Activated naive CD8-positive, alpha-beta T cell treated with anti-CD3 and anti-CD28 coated beads, Interleukin-2, amount 10 ng/mL, durations not matched to agents 7 days and 5 days (primary cell): ENCODE results near the gene PIK3CD. TPM values are rescaled to one million over a fixed set of nuclear protein-coding genes. Genes with fewer than 3 reads are reported as not detected.

Source experiments
- ATAC-seq: fragments of 150-1000 bp; cut with Tn5 transposase; one replicate; pipeline ENCODE4 v1.10.0; 2021; ENCODE audit warnings: low read depth, moderate library complexity
- POLR2A ChIA-PET: fragments of 350-600 bp; sonication (Branson Sonifier 250); formaldehyde crosslinking; loops from one replicate; lab custom pipeline; 2021; ENCODE audit warnings: antibody characterized with exemption; lab: Charles Lee
- DNase-seq: peaks from one replicate; pipeline ENCODE4 v3.0.0; 2021
- H3K27ac Mint-ChIP-seq: one replicate; pipeline ENCODE4 v1.8.0; 2022; ENCODE audit warnings: mild to moderate bottlenecking, mixed read lengths
- H3K27me3 Mint-ChIP-seq: one replicate; pipeline ENCODE4 v1.8.0; 2022; ENCODE audit warnings: mild to moderate bottlenecking, moderate library complexity, mixed read lengths
- H3K36me3 Mint-ChIP-seq: one replicate; pipeline ENCODE4 v1.8.0; 2021; ENCODE audit warnings: mild to moderate bottlenecking, mixed read lengths
- H3K4me1 Mint-ChIP-seq: one replicate; pipeline ENCODE4 v1.8.0; 2021; ENCODE audit warnings: mixed read lengths
- H3K4me3 Mint-ChIP-seq: one replicate; pipeline ENCODE4 v1.8.0; 2022; ENCODE audit warnings: mild to moderate bottlenecking, moderate library complexity, mixed read lengths
- H3K9me3 Mint-ChIP-seq: one replicate; pipeline ENCODE4 v1.8.0; 2021; ENCODE audit warnings: mixed read lengths
- total RNA-seq, 2 experiments: library from RNA; stranded (reverse); gene quantifications; one replicate each; pipeline ENCODE4 v1.2.3, GENCODE V29; 2021

The PIK3CD gene
- total RNA-seq, 2 experiments from 2014 or later: 250 TPM

DNA sequence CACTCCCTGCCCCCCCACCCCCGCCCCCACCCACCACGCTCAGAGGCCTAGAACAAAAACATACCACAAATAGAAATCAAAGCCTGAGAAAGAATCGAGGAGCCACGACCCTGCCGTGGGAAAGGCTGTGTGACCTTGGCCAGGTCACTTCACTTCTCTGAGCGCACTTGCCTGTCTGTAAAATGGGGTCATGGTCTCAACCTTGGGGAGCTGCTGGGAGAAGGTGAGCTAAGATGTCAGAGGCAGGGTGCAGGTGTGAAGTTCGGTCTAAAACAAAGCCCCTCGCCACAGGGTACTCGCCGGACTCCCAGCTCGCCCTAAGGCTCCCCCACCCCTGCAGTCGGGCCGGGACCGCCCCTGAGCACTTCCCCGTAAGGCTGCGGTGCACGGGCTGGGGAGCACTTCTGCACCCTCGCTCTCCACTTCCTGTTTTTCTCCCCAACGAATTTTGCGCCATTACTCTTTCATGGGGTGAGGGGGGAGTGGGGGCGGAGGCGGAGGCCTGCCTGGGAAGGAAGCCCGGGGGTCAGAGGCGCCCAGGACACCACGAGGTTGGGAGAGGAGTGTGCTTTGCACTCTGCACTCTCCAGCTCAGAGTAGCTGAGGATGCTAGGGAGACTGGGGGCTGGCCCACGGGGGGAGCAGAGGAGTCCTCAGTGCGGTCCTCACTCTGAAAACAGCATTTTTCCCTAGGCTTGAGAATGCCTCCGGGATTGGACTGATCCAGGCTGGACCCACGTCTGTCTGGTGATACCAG is 21.9 kb upstream of the PIK3CD start:
- DNase-seq (peak; percentile 85), ATAC-seq (peak; percentile 48)
- H3K9me3 Mint-ChIP-seq: no peaks in the 10 kb centered on the region
- H3K36me3 Mint-ChIP-seq: peaks cover 40% of the 10 kb centered on the region
- H3K4me3 Mint-ChIP-seq: peak overlapping the region; percentile 92
- H3K27ac Mint-ChIP-seq: peak overlapping the region; percentile 97
- POLR2A ChIA-PET: interaction anchor here (0.5 to 22.8 kb wide), 19 partner anchors 12 to 488 kb away, joined by 3 to 623 read pairs (median 5); partner anchors contain the start of gene PIK3CD
- H3K4me1 Mint-ChIP-seq: peaks cover 46% of the 10 kb centered on the region
- H3K27me3 Mint-ChIP-seq: no peaks in the 10 kb centered on the region

DNA sequence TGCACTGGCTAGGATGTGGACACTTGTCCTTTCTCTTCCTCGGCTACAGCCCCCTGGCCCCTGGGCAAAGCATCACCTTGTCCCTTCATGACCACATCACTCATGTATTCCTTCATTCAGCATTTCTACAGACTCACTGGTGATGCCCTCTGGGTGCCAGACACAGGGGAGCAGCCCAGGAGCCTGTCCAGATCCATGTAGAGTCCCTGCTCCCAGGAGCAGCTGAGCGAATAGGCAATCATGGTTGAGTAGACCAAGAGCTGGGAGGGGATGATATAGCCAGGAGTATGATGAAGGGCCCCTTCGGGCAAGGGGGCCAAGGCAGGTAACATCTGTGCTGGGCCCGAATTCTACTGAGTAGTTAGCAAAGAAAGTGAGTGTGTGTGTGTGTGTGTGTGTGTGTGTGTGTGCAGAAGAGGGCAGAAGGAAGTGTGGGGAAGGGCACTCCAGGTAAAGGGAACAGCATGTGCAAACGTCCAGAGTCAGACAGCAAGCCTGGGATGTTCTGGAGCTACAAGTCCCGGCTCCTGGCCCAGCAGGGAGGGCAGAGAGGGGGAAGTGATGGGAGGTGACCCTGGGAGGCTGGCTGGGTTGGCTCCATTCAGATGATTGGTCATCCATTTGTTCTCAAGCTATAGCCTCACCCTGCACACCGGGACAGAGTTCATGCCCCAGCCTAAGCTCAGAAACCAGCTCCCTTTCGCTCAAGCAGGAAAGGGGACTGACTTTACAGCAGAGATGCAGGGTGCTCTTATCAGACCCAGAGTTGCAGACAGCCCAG is 21.0 kb upstream of the PIK3CD start:
- ATAC-seq: no peak

DNA sequence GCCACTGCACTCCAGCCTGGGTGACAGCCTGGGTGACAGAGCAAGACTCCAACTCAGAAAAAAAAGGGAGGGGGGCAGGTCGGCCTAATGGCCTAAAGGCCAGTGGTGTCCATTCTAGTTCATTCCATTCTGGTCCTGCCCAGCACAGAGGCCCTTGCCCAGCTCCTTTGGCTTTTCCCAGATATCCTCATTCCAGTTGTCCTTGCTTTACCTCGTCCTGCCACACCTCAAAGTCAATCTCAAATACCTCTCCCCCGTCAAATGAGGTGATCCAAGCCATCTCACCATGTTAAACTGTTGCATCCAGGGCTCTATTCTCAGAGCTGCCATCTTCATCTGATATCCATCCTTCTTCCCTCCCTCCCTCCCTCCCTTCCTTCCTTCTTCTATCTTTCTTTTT is 19.9 kb upstream of the PIK3CD start:
- peak overlapping the region; percentile 92 for H3K4me3 Mint-ChIP-seq
- H3K27ac Mint-ChIP-seq: peak overlapping the region; percentile 97
- POLR2A ChIA-PET: interaction anchor here (1.5 to 22.8 kb wide), 6 partner anchors 10 to 87 kb away, joined by 4 to 623 read pairs (median 120); partner anchors contain the start of gene PIK3CD
- peak; percentile 47 for DNase-seq
- ATAC-seq: no peak
- peaks cover 55% of the 10 kb centered on the region for H3K4me1 Mint-ChIP-seq
- H3K36me3 Mint-ChIP-seq: peaks cover 60% of the 10 kb centered on the region
- H3K9me3 Mint-ChIP-seq: no peaks in the 10 kb centered on the region
- no peaks in the 10 kb centered on the region for H3K27me3 Mint-ChIP-seq

More for the DNA sequence above, 21.0 kb upstream of the PIK3CD start:
- Mint-ChIP-seq H3K27ac (peak overlapping the region; percentile 97), H3K4me1 (peaks cover 55% of the 10 kb centered on the region), H3K36me3 (peaks cover 49% of the 10 kb centered on the region), H3K9me3 (no peaks in the 10 kb centered on the region), H3K4me3 (peak overlapping the region; percentile 92), H3K27me3 (no peaks in the 10 kb centered on the region)
- DNase-seq: peak; percentile 51
- POLR2A ChIA-PET: interaction anchor here (0.6 to 22.8 kb wide), 10 partner anchors 11 to 100 kb away, joined by 3 to 623 read pairs (median 6); partner anchors contain the start of gene PIK3CD

- H3K4me3 Mint-ChIP-seq: peak overlapping the region; percentile 92
- H3K4me1 Mint-ChIP-seq: peaks cover 56% of the 10 kb centered on the region
- H3K27ac Mint-ChIP-seq: peak overlapping the region; percentile 97
- no peaks in the 10 kb centered on the region for H3K27me3 Mint-ChIP-seq
- DNase-seq: no peak
- H3K9me3 Mint-ChIP-seq: peaks cover 4% of the 10 kb centered on the region
- no peak for ATAC-seq
- POLR2A ChIA-PET: interaction anchor here (3.0 to 22.8 kb wide), 3 partner anchors 11 to 85 kb away, joined by 19 to 623 read pairs (median 346); partner anchors contain the start of gene PIK3CD
- H3K36me3 Mint-ChIP-seq: peaks cover 75% of the 10 kb centered on the region
Observed at GRCh38 chr1:9633493-9633892, 18.0 kb upstream of the PIK3CD start.

DNA sequence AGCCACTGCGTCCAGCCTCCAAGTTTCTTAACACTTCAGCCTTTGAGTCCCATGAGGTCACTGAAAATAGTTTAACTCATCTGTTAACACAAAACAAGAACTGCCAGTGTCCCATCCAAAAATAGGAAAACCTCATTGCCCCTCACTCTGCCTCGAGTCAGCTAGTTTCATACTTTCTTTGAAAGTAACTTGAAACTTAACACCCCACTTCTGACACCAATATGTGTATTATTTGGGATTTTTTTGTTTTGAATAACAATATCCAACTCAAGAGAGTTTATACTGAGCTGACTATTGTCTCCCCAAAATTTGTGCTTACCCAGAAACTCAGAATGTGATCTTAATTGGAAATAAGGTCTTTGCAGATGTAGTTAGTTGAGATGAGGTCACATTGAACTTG is 16.9 kb upstream of the PIK3CD start:
- no peak for ATAC-seq
- Mint-ChIP-seq H3K9me3 (peaks cover 4% of the 10 kb centered on the region), H3K36me3 (peaks cover 81% of the 10 kb centered on the region), H3K27ac (no peak overlapping the region), H3K27me3 (no peaks in the 10 kb centered on the region), H3K4me1 (peaks cover 56% of the 10 kb centered on the region), H3K4me3 (peak overlapping the region; percentile 92)
- POLR2A ChIA-PET: interaction anchor here (0.6 to 22.8 kb wide), 5 partner anchors 10 to 83 kb away, joined by 3 to 623 read pairs (median 3); partner anchors contain the start of gene PIK3CD
- DNase-seq: no peak

GRCh38 chr1:9639227-9639626 is 12.3 kb upstream of the PIK3CD start:
- DNase-seq (no peak), ATAC-seq (peak; percentile 67)
- no peaks in the 10 kb centered on the region for H3K27me3 Mint-ChIP-seq
- POLR2A ChIA-PET: interaction anchor here (13.2 to 22.8 kb wide), 2 partner anchors 10 to 16 kb away, joined by 150 to 623 read pairs; partner anchors contain the start of gene PIK3CD
- peaks cover 70% of the 10 kb centered on the region for H3K4me1 Mint-ChIP-seq
- peaks cover 4% of the 10 kb centered on the region for H3K9me3 Mint-ChIP-seq
- peak overlapping the region; percentile 72 for H3K4me3 Mint-ChIP-seq
- peaks cover 73% of the 10 kb centered on the region for H3K36me3 Mint-ChIP-seq
- H3K27ac Mint-ChIP-seq: peak overlapping the region; percentile 78

GRCh38 chr1:9643351-9644256 is 7.9 kb upstream of the PIK3CD start:
- ATAC-seq: peak; percentile 19
- Mint-ChIP-seq H3K27me3 (no peaks in the 10 kb centered on the region), H3K4me1 (peaks cover 51% of the 10 kb centered on the region), H3K4me3 (peak overlapping the region; percentile 47), H3K9me3 (no peaks in the 10 kb centered on the region), H3K36me3 (peaks cover 44% of the 10 kb centered on the region), H3K27ac (peak overlapping the region; percentile 88)
- DNase-seq: no peak
- POLR2A ChIA-PET: interaction anchor here (1.0 to 22.8 kb wide), 6 partner anchors 9 to 230 kb away, joined by 3 to 623 read pairs (median 12); partner anchors contain the start of gene PIK3CD

DNA sequence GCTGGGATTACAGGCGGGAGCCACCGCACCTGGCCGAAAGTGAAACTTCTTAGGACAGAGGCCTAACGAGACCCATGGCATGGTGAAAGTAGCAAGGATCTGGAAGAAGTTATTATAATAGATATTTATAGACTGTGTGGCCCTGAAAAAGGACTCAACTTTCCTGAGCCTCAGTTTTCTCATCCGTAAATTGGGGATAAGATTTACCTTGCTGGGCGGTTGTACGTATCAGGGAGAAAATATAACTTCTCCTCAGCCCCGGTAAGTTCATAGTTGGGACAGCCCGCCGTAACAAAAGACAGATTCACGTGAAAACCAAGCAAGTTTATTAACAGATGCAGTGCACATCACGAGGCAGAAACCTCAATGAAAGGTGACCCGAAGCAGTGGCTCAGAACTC is 5.5 kb upstream of the PIK3CD start:
- ATAC-seq: no peak
- POLR2A ChIA-PET: interaction anchor here (1.0 to 22.8 kb wide), 4 partner anchors 10 to 35 kb away, joined by 3 to 623 read pairs (median 84); partner anchors contain the start of gene PIK3CD
- Mint-ChIP-seq H3K4me3 (peak overlapping the region; percentile 13), H3K27me3 (no peaks in the 10 kb centered on the region), H3K36me3 (peaks cover 27% of the 10 kb centered on the region), H3K4me1 (peaks cover 43% of the 10 kb centered on the region), H3K9me3 (no peaks in the 10 kb centered on the region), H3K27ac (no peak overlapping the region)
- DNase-seq: no peak

- no peak for ATAC-seq
- H3K36me3 Mint-ChIP-seq: peaks cover 20% of the 10 kb centered on the region
- POLR2A ChIA-PET: interaction anchor here (1.0 to 14.8 kb wide), 3 partner anchors 12 to 19 kb away, joined by 3 to 623 read pairs (median 150); no protein-coding TSS in a partner anchor
- no peak overlapping the region for H3K27ac Mint-ChIP-seq
- H3K9me3 Mint-ChIP-seq: no peaks in the 10 kb centered on the region
- no peaks in the 10 kb centered on the region for H3K27me3 Mint-ChIP-seq
- peaks cover 34% of the 10 kb centered on the region for H3K4me1 Mint-ChIP-seq
- H3K4me3 Mint-ChIP-seq: no peak overlapping the region
- DNase-seq: no peak
Observed at GRCh38 chr1:9648171-9648570, 3.4 kb upstream of the PIK3CD start.

GRCh38 chr1:9649769-9650168 is 1.8 kb upstream of the PIK3CD start:
- Mint-ChIP-seq H3K4me1 (peaks cover 30% of the 10 kb centered on the region), H3K27me3 (no peaks in the 10 kb centered on the region), H3K9me3 (no peaks in the 10 kb centered on the region), H3K4me3 (peak overlapping the region; percentile 96), H3K27ac (peak overlapping the region; percentile 97), H3K36me3 (peaks cover 28% of the 10 kb centered on the region)
- DNase-seq (no peak), ATAC-seq (no peak)
- POLR2A ChIA-PET: interaction anchor here (1.2 to 14.8 kb wide), 3 partner anchors 14 to 66 kb away, joined by 3 to 623 read pairs (median 130); no protein-coding TSS in a partner anchor

DNA sequence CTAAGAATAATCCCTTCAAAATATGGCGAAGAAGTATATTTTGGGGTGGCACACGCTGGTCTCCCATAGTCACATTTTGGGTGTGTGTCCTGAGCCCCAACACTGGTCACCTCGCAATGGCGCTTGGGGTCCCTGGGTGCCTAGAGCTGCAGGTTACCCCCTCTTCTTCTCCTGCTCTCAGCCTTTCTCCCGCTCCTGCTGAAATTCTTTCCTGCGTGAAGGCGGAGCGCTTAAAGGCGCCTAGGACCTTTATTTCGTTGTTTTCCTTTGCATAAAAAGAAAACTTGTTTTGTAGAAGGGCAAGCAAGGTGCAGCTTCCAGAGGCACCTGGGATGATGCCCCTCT is 339 bp upstream of the PIK3CD start:
- POLR2A ChIA-PET: interaction anchor here (1.3 to 14.8 kb wide), 7 partner anchors 15 to 69 kb away, joined by 7 to 623 read pairs (median 50); no protein-coding TSS in a partner anchor
- ATAC-seq: no peak
- H3K4me1 Mint-ChIP-seq: peaks cover 40% of the 10 kb centered on the region

More for the DNA sequence above, 339 bp upstream of the PIK3CD start:
- peaks cover 35% of the 10 kb centered on the region for H3K36me3 Mint-ChIP-seq
- H3K27me3 Mint-ChIP-seq: no peaks in the 10 kb centered on the region
- no peaks in the 10 kb centered on the region for H3K9me3 Mint-ChIP-seq
- H3K4me3 Mint-ChIP-seq: peak overlapping the region; percentile 96
- DNase-seq: no peak
- H3K27ac Mint-ChIP-seq: peak overlapping the region; percentile 97
